Measurements from ENCODE around the gene CBLIF. TPM values are rescaled to one million over a fixed set of nuclear protein-coding genes. Genes with fewer than 3 reads are reported as not detected.
A peak's percentile ranks its signal among the peaks of the same experiment; 100 is the strongest.

CBLIF gene
- total and polyA plus RNA-seq, 2 of the 13 experiments (the other 11 are each of a cell fraction or from before 2014, with no cell fraction given): not detected

- WGBS (ENCODE audit: low lambda C conversion rate): 90% methylated on average over 1 of the region's 1 CpG
- no peak for FAIRE-seq
- Histone ChIP-seq H3K9me3 (ENCODE audit: low read length) (no peaks in the 10 kb centered on the region), H3K27me3 (ENCODE audit: control insufficient read depth in 1 of 2, insufficient read depth in 2 of 2, low read length in 2 of 2) (no peaks in the 10 kb centered on the region), H3K79me2 (ENCODE audit: insufficient read depth, low read length) (peaks cover 4% of the 10 kb centered on the region), H3K4me3 (replicated peaks in 1 of 3; ENCODE audit: insufficient read depth in 1 of 3, low read depth in 2 of 3, low read length in 3 of 3) (no peak overlapping the region), H3K4me2 (ENCODE audit: low read depth, low read length) (no peak overlapping the region; the same call in 1 of the 2 replicates), H3K36me3 (replicated peaks in 1 of 2; ENCODE audit: control insufficient read depth in 1 of 2, insufficient read depth in 2 of 2, low read length in 2 of 2) (peaks cover 7 to 25% of the 10 kb centered on the region in 2 experiments), H3K4me1 (ENCODE audit: insufficient read depth, low read length) (peaks cover 39% of the 10 kb centered on the region), H4K20me1 (ENCODE audit: insufficient read depth, low read length) (no peaks in the 10 kb centered on the region), H2AFZ (ENCODE audit: low read length) (no peak overlapping the region), H3K9ac (ENCODE audit: insufficient read depth, low read depth, low read length) (no peak overlapping the region), H3K27ac (ENCODE audit: extremely low read length, insufficient read depth, low read length) (peak overlapping the region; percentile 4)
- POLR2A ChIA-PET: interaction anchor here (1.5 kb wide), 1 partner anchor 20 kb away, joined by 3 read pairs; no protein-coding TSS in a partner anchor
- in situ Hi-C loops (cut with HindIII; ENCODE audit: extremely low pct_ligation_motif_present, low pct_unique_long_range_greater_than_20kb) (loop anchor here (10.0 kb wide), 1 partner anchor 132 kb away; no protein-coding TSS in a partner anchor), intact Hi-C loops (cut with micrococcal nuclease; ENCODE audit: unreplicated experiment) (loop anchor here (10.0 kb wide), 1 partner anchor 142 kb away; the partner anchor contains the start of gene PATL1)
- TF ChIP-seq ZFYVE20 (CRISPR knock-in tag; IDR thresholded peaks at IDR 0.05; ENCODE audit: borderline replicate concordance, low read depth) (no peak), NR2F1 (CRISPR knock-in tag; IDR thresholded peaks at IDR 0.05) (0 out of 4 replicates have a peak, but pooled peaks of 1 of the 2 experiments have one; percentile 17), CENPX (CRISPR knock-in tag; IDR thresholded peaks at IDR 0.05) (no peak), MED8 (CRISPR knock-in tag; IDR thresholded peaks at IDR 0.05; ENCODE audit: insufficient replicate concordance) (no peak), CCAR2 (optimal IDR thresholded peaks at IDR 0.05; ENCODE audit: low read depth, low read length) (no peak), ZNF430 (CRISPR knock-in tag; IDR thresholded peaks at IDR 0.05) (no peak), RFX5 (IDR thresholded peaks at IDR 0.05; ENCODE audit: low read depth, low read length) (no peak), CREB3 (CRISPR knock-in tag; IDR thresholded peaks at IDR 0.05) (no peak), HOXA9 (CRISPR knock-in tag; IDR thresholded peaks at IDR 0.05; ENCODE audit: borderline replicate concordance) (no peak), HNF4A (CRISPR knock-in tag; IDR thresholded peaks at IDR 0.05) (peak; percentile 65), ZNF790 (CRISPR knock-in tag; IDR thresholded peaks at IDR 0.05; ENCODE audit: borderline replicate concordance) (no peak), GABPA (IDR thresholded peaks at IDR 0.05; ENCODE audit: low read depth, low read length) (no peak), GABPA (CRISPR knock-in tag; IDR thresholded peaks at IDR 0.05; ENCODE audit: low read depth) (peak; percentile 33; the same call in 1 of the 2 replicates), ZNF629 (CRISPR knock-in tag; conservative IDR thresholded peaks at IDR 0.05) (peak; percentile 71), ATF2 (CRISPR knock-in tag; IDR thresholded peaks at IDR 0.05) (no peak), ZBTB37 (CRISPR knock-in tag; IDR thresholded peaks at IDR 0.05) (no peak)
- peak; percentile 50 for DNase-seq (ENCODE audit: low spot score)
- no peak for ATAC-seq
- CTCF ChIA-PET (ENCODE audit: low intra/inter-chr PET ratio, low total read pairs): no interaction called here
- BruUV-seq (replicated peaks): no TSS peak
These were observed 38.2 kb downstream of the CBLIF start for GRCh38 chr11:59807047-59807610.
